Activated CD4-positive, alpha-beta T cell treated with anti-CD3 and anti-CD28 coated beads for 1 hour (primary cell): ENCODE results near the gene P2RX6.
"Not testable (repeated sequence)": the region's sequence is repeated elsewhere in the genome, so short reads cannot be mapped to it uniquely, and the experiment has no call there.

Experiments
- DNase-seq: peaks from one replicate; pipeline ENCODE4 v3.0.0-alpha.2; 2020

P2RX6 gene

DNA sequence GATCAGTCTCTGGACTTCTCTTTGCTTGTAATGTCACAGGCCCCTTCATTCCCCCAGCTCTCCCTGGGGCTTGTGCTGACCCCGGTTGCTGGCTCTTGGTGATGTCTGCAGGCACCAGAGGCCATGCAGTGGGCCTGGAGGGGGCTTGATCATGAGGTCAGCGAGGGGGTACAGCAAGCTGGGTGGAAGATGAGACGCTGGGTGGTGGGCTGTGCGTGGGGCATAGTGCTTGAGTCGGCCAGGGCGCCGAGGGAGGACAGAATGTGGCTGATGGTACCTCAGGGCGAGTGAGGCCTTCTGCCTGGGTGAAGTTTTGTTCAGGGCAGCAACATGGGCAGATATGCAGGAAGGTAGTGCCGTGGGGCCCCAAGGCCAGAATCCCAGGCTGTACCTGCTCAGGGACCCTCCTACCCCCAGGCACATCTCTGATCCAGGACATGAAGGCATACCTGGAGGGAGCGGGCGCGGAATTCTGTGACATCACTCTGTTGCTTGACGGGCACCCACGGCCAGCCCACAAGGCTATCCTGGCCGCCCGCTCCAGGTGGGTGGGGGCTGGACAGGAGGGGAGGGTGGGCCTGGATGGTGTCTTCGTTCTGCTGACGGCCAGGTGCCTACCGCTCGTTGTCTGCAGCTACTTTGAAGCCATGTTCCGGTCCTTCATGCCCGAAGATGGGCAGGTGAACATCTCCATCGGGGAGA, 19.5 kb upstream of the P2RX6 start:
- DNase-seq, result no peak

DNA sequence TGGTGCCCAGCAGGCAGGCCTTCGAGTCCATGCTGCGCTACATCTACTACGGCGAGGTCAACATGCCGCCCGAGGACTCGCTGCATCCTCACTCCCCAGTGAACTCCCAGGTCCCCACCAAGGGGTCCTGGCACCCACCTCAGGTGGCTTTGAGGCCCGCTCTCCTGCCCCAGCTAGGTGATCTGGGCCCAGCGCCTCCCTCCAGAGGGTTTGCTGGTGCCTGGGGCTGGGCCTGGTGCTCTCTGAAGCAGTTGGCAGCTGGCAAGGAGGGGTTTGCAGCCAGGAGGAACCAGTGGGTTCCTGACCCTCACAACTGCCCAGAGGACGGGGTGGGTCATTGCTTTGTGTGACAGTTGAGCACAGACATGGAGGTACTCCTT, 18.9 kb upstream of the P2RX6 start:
- no peak for DNase-seq

- no peak for DNase-seq
Observed at GRCh38 chr22:20996598-20997535, 18.1 kb upstream of the P2RX6 start.

GRCh38 chr22:20997536-20998257, 17.3 kb upstream of the P2RX6 start:
- DNase-seq, result no peak

DNA sequence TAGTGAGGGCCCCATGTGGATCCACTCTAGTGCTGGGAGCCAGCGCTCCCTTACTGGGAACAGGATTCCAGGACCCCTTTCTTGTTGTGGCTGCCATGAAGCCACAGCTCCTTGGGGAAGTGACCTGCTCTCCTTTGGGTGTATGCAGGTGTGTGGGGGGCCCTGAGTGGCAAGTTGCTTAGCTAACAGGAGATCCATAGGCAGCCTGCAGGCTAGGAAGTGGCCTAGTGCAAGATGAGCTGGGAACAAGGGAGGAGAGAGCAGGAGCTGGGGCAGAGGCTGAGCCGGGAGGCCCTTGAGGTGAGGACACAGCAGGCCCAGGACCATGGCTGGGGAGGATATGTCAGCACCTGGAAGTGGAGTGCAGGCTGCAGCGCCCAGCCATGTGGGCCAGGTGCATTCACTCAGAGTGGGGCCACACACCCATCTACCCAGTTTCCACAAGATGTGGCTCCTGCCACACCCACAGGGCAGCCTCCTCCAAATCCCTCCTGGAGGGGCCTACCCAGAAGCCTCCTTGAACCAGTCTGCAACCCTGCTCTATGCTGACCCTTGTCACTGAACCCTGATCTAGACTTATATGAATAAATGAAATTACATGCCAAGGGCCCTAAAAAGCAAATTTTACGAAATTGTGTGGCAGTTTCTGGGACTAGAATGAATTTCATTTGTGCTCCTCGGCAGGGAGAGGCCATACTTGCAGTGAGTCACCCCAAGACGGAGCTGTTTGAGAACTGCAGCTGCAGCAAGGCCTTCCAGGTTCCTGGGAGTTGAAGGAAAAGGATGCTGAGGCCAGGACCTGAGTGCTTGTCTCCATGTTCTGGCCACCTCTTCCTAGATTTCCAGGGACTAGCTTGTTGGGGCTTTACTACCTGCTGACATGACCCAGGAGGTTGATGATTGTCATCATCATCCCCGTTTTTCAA, 16.3 kb upstream of the P2RX6 start:
- DNase-seq, result no peak

- DNase-seq, result no peak
Observed at GRCh38 chr22:20999350-21000206, 15.4 kb upstream of the P2RX6 start.

DNA sequence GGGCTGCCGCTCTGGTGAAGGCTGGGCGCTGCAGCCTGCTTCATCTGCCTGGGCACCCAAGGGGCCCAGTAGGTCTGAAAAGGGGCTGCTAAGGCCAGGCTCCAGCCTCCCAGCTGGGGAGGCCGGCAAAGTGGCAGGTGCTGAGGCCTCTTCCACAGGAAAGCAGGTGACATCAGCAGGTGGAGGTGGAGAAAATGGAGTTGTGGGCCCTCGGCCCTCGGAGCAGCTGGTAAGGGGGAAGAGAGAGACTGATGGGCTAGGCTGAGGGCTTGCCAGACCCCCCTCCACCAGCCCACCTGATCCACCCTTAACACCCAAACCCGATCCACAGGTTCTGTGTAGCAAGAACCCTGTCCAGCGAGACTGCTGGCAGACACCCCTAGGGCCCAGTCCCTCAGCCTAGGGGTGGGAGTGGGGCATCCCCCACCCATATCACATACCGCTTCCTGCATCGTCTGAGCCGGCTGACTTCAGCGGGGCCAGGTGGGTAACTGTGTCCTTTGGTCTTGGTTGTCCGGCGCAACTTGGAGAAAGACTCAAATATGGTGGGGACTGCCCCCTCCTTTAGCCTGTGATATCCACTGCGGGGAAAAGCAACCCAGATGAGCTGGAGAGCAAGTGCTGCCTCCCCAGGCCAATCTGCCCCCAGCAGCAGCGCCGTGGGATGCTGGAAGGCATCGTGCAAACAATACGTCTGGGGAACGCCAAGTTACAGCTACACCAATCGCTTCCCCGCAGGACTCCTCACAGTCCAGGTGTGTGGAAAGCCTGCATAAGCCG, 14.6 kb upstream of the P2RX6 start:
- DNase-seq, result no peak

DNA sequence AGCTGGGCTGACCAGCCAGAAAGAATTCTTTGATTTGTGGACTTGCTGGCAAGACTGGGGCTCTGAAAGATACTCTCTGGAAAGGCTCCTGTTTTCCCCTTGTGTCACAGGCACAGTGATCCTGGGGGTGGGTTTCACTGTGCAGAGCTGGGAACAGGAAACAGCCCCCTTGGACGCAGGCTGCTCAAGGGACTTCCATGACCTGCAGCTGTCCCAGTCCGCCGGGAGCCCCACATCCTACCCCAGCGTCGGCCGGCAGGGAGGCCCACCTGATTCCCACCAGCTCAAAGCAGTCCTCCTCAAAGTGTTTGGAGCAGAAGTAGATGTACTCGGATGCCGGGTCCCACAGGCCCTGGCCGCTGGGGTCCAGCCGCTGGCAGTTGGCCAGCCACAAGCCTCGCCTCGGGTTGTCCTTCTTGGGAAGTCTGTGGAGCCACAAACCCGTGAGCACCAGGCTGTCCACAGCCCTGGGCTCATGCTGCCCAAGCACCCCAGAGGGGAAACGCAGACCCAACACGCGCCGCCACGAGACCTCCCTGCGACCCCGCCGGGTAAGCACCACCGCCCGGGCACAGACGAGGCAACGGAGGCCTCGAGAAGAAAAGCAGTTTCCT, 13.9 kb upstream of the P2RX6 start:
- DNase-seq, result no peak

DNA sequence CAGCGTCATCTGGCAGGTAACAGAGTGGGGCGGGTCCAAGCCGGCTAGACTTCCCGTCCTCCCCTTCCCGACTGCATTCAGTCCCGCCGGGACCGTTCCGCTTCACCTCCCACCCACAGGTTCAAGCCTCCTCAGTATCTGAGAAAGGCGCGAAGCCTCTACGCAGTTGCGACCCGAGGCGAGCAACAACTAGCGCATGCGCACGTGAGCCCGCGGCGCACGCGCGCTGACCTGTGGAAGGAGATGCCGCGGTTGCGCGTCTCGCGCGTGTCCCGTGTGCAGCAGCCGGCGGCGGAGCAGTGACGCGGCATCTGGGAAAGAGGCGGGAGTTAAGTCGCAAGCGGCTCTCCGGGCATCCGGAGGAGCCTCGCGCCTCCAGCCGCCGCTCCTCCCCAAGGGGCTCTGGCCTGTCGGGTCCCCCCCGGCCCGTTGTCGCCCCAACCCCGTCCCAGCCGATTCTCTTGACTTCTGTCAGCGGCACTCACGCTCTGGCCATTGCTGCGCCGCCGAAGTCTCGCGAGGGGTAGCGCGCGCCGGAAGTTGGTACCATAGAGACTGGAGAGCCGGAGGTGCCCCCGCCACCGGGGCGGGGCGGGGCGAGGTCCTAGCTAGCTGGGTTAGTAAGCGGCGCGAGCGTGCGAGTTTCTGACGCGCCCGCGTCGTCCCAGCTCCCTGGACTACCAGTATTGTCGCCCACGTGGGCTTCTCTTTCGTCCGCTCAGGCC, 13.2 kb upstream of the P2RX6 start, which contains the start of gene THAP7:
Gene THAP7 (minus strand): TSS at position 518 of the 725 bp plus-strand sequence. CDS start 207 bp downstream, at position 311.
- peak; percentile 96 for DNase-seq

GRCh38 chr22:21003782-21004181, 11.2 kb upstream of the P2RX6 start:
- no peak for DNase-seq

DNA sequence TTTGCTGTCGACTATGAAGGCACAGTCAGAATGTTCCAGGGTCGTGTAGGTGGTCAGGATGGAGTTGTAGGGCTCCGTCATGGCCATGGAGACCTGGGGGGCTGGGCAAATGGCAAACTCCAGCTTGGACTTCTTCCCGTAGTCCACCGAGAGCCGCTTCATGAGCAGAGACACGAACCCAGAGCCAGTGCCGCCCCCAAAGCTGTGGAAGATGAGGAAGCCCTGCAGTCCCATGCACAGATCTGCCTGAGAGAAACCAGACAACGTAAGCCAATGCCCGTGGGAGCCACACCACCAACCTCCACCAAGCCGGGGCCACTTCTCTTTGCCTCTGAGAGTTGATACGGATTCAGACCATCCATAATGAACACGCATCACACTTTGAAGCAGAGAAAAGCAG, 5.8 kb upstream of the P2RX6 start:
- not testable (repeated sequence) for DNase-seq

DNA sequence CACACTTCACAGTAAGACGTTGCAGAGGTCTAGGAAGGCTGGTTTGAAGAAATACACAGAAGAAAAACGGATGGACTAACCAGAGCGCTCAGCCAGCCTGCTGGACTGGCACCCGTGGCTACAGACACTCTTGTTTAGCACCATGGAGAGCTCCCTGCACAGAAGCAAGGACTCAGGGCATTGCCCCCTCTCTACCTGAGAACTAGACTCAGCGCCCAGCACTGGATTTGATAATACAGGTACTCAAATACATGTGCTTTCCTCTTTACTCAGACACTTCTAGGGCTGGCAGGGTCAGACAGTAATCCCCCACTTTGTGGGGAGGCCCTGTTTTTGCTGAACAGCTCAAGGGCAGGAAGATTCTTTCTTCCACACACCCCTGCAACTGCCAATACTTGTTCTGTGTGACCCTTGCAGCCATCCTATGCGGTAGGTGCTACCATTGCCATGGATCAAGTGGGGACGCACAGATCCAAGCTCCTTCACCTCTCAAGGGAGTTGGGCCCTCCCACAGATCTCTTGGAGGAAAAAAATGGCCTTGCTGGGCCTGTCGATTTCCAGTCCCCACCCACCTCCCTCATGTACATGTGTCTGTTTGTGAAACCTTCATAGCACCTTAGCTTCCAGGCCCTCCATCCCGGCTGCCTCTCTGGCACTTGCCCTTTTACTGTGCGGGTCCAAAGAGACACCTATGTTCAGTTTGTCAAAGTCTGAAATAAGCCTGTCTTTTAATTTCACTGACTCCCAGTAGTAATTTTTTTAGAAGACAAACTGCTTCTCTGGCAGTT, 5.1 kb upstream of the P2RX6 start:
- DNase-seq, result no peak

GRCh38 chr22:21010426-21011113, 4.4 kb upstream of the P2RX6 start:
- DNase-seq, result no peak

- no peak for DNase-seq
Observed at GRCh38 chr22:21012446-21013407, 2.2 kb upstream of the P2RX6 start.

GRCh38 chr22:21013657-21014201, 1.2 kb upstream of the P2RX6 start:
- DNase-seq, result no peak

DNA sequence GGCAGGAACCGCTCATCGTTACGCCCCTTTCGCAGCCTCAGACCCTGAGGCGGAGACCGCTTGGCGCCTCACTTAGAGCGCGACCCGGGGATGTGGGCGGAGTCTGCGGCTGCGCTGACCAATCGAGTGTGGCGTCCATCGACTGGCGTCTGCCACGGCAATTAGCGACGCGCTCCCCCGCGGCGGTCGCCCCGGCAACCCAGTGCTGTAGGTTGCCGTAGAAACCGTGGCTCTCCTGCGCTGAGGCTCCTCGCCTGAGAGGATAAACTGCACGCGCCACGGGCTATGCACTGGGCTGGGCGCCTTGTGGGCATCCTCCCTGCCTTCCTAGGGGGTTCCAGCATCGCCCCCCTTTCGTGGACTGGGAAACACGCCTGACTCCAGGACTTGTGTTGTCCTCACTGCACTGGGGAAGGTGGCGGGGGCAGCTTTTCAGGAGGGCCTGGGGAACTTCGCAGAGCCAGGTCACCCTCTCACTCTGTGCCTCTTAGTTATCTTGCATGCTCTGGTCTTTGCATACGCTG, 701 bp upstream of the P2RX6 start:
- peak; percentile 66 for DNase-seq
